ENCODE results near the gene SSH2.

Gene SSH2

GRCh38 chr17:29583324-29584248 is 346.4 kb downstream of the SSH2 start:
- no peak for DNase-seq

DNA sequence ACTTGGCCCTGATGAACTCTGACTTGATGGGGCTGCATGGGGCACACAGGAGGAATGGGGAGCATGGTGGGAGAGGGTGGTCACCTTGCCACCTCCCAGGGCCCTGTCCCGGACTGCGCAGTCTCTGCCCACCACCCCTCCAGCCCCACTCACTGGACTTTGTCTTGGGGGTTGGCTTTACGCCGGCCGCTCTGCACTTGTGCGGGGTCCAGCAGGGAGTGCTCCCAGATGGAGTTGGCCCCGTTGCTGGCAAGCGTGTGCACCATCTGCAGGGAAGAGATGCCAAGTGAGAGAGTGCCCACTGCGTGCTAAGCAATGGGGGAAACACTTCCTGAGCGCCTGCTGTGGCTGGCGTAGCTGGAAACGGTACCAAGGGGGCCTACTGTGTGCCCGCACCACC is 347.3 kb downstream of the SSH2 start:
- DNase-seq: no peak

DNA sequence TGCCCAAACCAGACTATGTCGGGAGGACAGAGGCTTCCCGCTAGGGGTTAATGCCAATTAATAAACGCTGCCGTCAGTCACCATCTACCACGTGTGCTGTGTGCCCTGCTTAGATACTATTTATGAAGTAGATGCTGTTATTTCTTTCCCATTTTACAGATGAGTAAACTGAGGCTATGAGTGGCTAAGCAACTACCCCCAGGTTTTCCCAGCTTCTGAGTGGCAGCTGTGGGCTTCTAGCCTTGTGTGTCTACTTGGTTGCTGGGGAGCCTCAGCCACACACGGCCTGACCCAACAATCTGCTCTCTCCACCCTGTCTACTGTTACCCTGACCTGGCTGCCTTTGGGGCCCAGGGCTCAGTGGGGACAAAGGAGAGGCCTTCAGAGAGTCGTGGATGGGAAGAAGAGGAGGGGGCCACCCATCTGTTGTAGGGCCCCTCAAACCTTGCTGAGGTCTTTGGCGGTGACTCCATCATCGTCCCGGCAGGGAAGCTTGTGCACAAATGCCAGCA is 347.7 kb downstream of the SSH2 start:
- DNase-seq: no peak

DNA sequence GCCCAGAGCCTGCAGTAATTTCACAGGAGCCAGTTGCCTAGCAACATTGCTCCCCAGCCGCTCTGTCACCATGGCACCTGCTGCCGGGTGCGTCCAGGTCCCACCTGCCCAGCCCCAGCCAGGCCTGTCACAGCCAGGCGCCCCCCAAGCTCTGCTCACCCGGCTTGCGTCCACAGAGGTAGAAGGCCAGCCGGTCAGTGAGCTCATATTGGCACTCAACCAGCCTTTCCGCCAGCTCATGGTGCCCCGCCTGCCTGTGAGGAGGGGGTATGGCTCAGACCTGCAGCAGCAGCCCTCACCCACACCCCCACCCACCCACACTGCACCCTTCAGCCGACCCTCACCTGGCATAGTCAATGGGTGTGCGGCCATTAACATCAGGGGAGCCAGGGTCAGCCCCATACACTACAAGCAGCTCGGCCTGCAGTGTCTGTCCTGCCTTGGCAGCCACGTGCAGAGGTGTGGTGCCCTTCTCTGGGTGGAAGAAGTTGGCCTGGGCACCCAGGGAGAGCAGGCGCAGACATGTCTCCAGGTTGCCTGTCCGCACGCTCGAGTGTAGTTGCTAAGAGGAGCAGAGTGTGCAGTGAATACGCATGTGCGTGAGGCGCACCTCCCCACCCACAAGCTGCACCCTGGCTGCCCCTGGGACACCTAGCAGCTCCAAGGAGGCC is 348.3 kb downstream of the SSH2 start:
- no peak for DNase-seq

DNA sequence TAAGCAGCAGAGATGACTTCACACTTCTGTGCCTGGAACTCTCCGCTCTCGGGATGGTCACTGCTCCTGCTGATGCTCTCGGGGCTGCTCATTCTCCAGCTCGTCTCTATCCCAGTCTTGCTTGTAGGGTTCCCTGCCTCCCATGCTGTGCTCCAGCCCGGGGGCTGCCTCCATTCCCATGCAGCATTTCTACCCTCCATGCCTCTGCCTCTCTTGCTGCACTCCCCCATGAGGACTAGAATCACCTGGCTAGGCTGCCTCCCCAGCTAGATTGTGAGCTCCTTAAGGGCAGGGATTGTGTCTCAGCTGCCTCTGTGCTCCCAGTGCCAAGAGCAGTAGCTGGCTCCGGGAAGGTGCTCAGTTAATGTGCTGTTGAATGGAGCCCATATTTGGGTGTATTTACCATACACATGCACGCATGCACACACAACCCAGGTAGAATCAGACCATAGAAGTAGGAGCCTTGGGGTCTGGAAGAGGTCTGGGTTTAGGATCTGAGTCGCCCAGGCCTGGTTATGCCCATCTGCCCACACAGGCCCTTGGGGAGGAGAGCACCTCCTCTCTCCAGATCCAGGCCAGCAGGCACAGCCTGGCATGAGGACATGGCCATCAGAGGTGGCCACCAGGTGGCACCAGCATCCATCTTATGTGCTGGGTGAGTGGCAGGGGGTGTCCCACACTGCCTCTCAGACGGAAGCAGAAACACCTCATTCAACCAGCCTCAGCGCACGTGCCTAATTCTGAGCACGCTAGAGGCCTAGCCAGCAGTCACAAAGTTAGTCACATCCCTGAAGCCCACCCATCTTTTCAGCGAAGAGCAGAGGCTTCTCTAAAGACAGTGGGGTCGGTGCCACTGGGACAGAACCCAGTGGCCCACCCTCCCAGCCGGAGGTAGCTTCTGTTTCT is 349.9 kb downstream of the SSH2 start:
- peak; percentile 58 for DNase-seq

GRCh38 chr17:29578626-29579485 is 351.2 kb downstream of the SSH2 start:
- DNase-seq: no peak

DNA sequence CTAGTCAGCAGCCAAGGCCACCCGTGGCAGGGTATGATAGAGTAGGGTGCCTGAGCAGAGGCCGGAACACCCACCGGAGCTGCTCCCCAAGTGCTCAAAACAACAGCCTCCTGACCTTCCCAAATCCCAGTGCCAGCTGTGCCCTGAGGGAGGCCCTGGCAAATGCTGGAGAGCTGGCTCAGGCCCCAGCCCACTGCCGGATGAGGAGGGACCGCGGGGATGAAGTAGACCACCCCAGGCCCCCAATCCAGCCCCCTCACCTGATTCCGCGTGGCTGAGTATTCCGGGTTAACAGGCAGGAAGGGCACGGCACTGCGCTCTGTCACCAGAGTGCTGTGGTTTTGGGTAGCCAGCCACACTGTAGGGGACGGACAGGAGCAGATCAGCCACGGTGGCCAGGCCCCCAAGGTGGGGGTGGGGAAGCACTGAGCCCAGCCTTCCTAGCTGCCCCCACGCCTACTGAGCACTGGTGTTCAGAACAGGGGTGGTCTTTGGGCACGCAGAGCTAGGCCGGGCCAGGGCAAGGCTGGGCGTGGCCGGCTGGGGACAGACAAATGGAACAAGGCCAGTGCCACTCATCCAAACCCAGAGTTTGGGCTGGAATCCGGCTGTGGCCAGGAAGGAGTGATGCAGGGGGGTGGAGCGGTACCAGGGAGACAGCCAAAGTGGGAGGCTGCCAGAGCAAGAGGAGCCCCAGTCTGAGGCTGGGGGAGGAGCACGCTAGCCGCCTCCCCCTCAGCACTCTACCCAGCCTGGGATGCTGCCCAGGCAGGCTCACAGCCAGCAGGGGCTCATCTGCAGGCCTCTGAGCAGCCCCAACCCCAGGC is 352.4 kb downstream of the SSH2 start:
- no peak for DNase-seq

GRCh38 chr17:29577001-29577370 is 353.0 kb downstream of the SSH2 start:
- DNase-seq: no peak

GRCh38 chr17:29576214-29577000 is 353.6 kb downstream of the SSH2 start:
- no peak for DNase-seq

All from NCI-H1092 (cell line).